ENCODE results near the gene NUTM2F. TPM values are rescaled to one million over a fixed set of nuclear protein-coding genes. Genes with fewer than 3 reads are reported as not detected.
"Not testable (repeated sequence)": the region's sequence is repeated elsewhere in the genome, so short reads cannot be mapped to it uniquely, and the experiment has no call there.

The NUTM2F gene
- total RNA-seq, 2 experiments from 2014 or later: not detected

GRCh38 chr9:94300470-94301301 is 27.8 kb downstream of the NUTM2F start:
- H3K9me3 Mint-ChIP-seq: no peaks in the 10 kb centered on the region

GRCh38 chr9:94298949-94299599 is 29.4 kb downstream of the NUTM2F start:
- Mint-ChIP-seq H3K27me3 (no peaks in the 10 kb centered on the region), H3K36me3 (ENCODE audit: low read depth) (peaks cover 11% of the 10 kb centered on the region), H3K4me1 (no peaks in the 10 kb centered on the region), H3K4me3 (no peak overlapping the region), H3K27ac (no peak overlapping the region), H3K9me3 (no peaks in the 10 kb centered on the region)
- DNase-seq: no peak
- ChIA-PET CTCF (interaction anchor here (0.8 kb wide), 1 partner anchor 333 kb away, joined by 4 read pairs; no protein-coding TSS in a partner anchor), POLR2A (no interaction called here)

More at GRCh38 chr9:94300470-94301301, 27.8 kb downstream of the NUTM2F start:
- ChIA-PET CTCF (no interaction called here), POLR2A (no interaction called here)
- Mint-ChIP-seq H3K27me3 (no peaks in the 10 kb centered on the region), H3K27ac (no peak overlapping the region), H3K4me1 (no peaks in the 10 kb centered on the region), H3K4me3 (no peak overlapping the region), H3K36me3 (ENCODE audit: low read depth) (peaks cover 11% of the 10 kb centered on the region)
- DNase-seq: no peak

- Mint-ChIP-seq H3K27ac (no peak overlapping the region), H3K9me3 (peaks cover 3% of the 10 kb centered on the region), H3K27me3 (no peaks in the 10 kb centered on the region), H3K36me3 (ENCODE audit: low read depth) (peaks cover 43% of the 10 kb centered on the region), H3K4me1 (no peaks in the 10 kb centered on the region), H3K4me3 (no peak overlapping the region)
- CTCF ChIA-PET: no interaction called here
- no peak for DNase-seq
- POLR2A ChIA-PET: no interaction called here
Measured at GRCh38 chr9:94289691-94290090, 38.8 kb downstream of the NUTM2F start.

- H3K36me3 Mint-ChIP-seq (ENCODE audit: low read depth): peaks cover 44% of the 10 kb centered on the region
- no peaks in the 10 kb centered on the region for H3K4me1 Mint-ChIP-seq
- CTCF ChIA-PET: interaction anchor here (0.6 to 1.1 kb wide), 3 partner anchors 9 to 1976 kb away, joined by 3 read pairs; no protein-coding TSS in a partner anchor
- POLR2A ChIA-PET: interaction anchor here (0.6 kb wide), 1 partner anchor 15 kb away, joined by 4 read pairs; no protein-coding TSS in a partner anchor
- H3K27me3 Mint-ChIP-seq: no peaks in the 10 kb centered on the region
- no peak overlapping the region for H3K27ac Mint-ChIP-seq
- no peak for DNase-seq
- no peak overlapping the region for H3K4me3 Mint-ChIP-seq
- peaks cover 3% of the 10 kb centered on the region for H3K9me3 Mint-ChIP-seq
Measured at GRCh38 chr9:94287877-94288513, 40.4 kb downstream of the NUTM2F start.

- Mint-ChIP-seq H3K36me3 (ENCODE audit: low read depth) (peaks cover 51% of the 10 kb centered on the region), H3K9me3 (peaks cover 6% of the 10 kb centered on the region), H3K4me1 (no peaks in the 10 kb centered on the region), H3K4me3 (no peak overlapping the region), H3K27ac (no peak overlapping the region), H3K27me3 (no peaks in the 10 kb centered on the region)
- no peak for DNase-seq
- CTCF ChIA-PET: interaction anchor here (1.5 kb wide), 1 partner anchor 8 kb away, joined by 5 read pairs; no protein-coding TSS in a partner anchor
- POLR2A ChIA-PET: no interaction called here
Measured at GRCh38 chr9:94286116-94286515, 42.3 kb downstream of the NUTM2F start.

- H3K9me3 Mint-ChIP-seq: peaks cover 23% of the 10 kb centered on the region
- no peak for DNase-seq
- no peak overlapping the region for H3K4me3 Mint-ChIP-seq
- ChIA-PET CTCF (no interaction called here), POLR2A (no interaction called here)
- H3K36me3 Mint-ChIP-seq (ENCODE audit: low read depth): peaks cover 67% of the 10 kb centered on the region
- no peak overlapping the region for H3K27ac Mint-ChIP-seq
- no peaks in the 10 kb centered on the region for H3K4me1 Mint-ChIP-seq
- no peaks in the 10 kb centered on the region for H3K27me3 Mint-ChIP-seq
Measured at GRCh38 chr9:94281101-94281500, 47.3 kb downstream of the NUTM2F start.

GRCh38 chr9:94280409-94280989 is 47.9 kb downstream of the NUTM2F start:
- Mint-ChIP-seq H3K27me3 (no peaks in the 10 kb centered on the region), H3K9me3 (peaks cover 24% of the 10 kb centered on the region), H3K4me3 (no peak overlapping the region), H3K4me1 (no peaks in the 10 kb centered on the region), H3K27ac (no peak overlapping the region), H3K36me3 (ENCODE audit: low read depth) (peaks cover 67% of the 10 kb centered on the region)
- CTCF ChIA-PET: no interaction called here
- DNase-seq: no peak
- POLR2A ChIA-PET: no interaction called here

GRCh38 chr9:94277885-94278536 is 50.4 kb downstream of the NUTM2F start:
- Mint-ChIP-seq H3K4me3 (no peak overlapping the region), H3K9me3 (peaks cover 29% of the 10 kb centered on the region), H3K27ac (no peak overlapping the region), H3K27me3 (no peaks in the 10 kb centered on the region), H3K4me1 (no peaks in the 10 kb centered on the region), H3K36me3 (ENCODE audit: low read depth) (peaks cover 68% of the 10 kb centered on the region)
- ChIA-PET POLR2A (no interaction called here), CTCF (interaction anchor here (1.4 to 1.5 kb wide), 2 partner anchors 10 kb away, joined by 3 read pairs; no protein-coding TSS in a partner anchor)
- DNase-seq: no peak

- POLR2A ChIA-PET, H3K27ac Mint-ChIP-seq, H3K27me3 Mint-ChIP-seq, DNase-seq, H3K4me1 Mint-ChIP-seq, H3K4me3 Mint-ChIP-seq: not testable (repeated sequence)
- peaks cover 29% of the 10 kb centered on the region for H3K9me3 Mint-ChIP-seq
- peaks cover 63% of the 10 kb centered on the region for H3K36me3 Mint-ChIP-seq (ENCODE audit: low read depth)
- CTCF ChIA-PET: interaction anchor here (1.5 kb wide), 1 partner anchor 11 kb away, joined by 3 read pairs; no protein-coding TSS in a partner anchor
Measured at GRCh38 chr9:94277029-94277428, 51.4 kb downstream of the NUTM2F start.

- ChIA-PET CTCF (no interaction called here), POLR2A (no interaction called here)
- H3K27me3 Mint-ChIP-seq: no peaks in the 10 kb centered on the region
- H3K4me1 Mint-ChIP-seq: peaks cover 3% of the 10 kb centered on the region
- H3K36me3 Mint-ChIP-seq (ENCODE audit: low read depth): peaks cover 38% of the 10 kb centered on the region
- peaks cover 14% of the 10 kb centered on the region for H3K9me3 Mint-ChIP-seq
- DNase-seq: no peak
- no peak overlapping the region for H3K27ac Mint-ChIP-seq
- H3K4me3 Mint-ChIP-seq: no peak overlapping the region
Measured at GRCh38 chr9:94270009-94270408, 58.4 kb downstream of the NUTM2F start.

- no peak for DNase-seq
- Mint-ChIP-seq H3K27ac (no peak overlapping the region), H3K9me3 (peaks cover 14% of the 10 kb centered on the region), H3K36me3 (ENCODE audit: low read depth) (peaks cover 41% of the 10 kb centered on the region), H3K4me3 (no peak overlapping the region), H3K4me1 (peaks cover 3% of the 10 kb centered on the region), H3K27me3 (no peaks in the 10 kb centered on the region)
- ChIA-PET CTCF (no interaction called here), POLR2A (no interaction called here)
Measured at GRCh38 chr9:94269264-94269663, 59.2 kb downstream of the NUTM2F start.

All from activated CD4-positive, alpha-beta T cell treated with anti-CD3 and anti-CD28 coated beads, Interleukin-2, amount 10 ng/mL, durations not matched to agents 7 days and 5 days (primary cell).